Psoas muscle (tissue), 8 donors: Measurements from ENCODE around the gene LIG3. TPM values are rescaled to one million over a fixed set of nuclear protein-coding genes. Genes with fewer than 3 reads are reported as not detected.
"Not testable (repeated sequence)": the region's sequence is repeated elsewhere in the genome, so short reads cannot be mapped to it uniquely, and the experiment has no call there.

Source experiments
- ATAC-seq, 4 donors: fragments of 200-7000 bp; cut with Tn5 transposase; one replicate each; pipeline ENCODE4 v1.9.1; 2020; ENCODE audit warnings: moderate library complexity in 3 of 4, mild to moderate bottlenecking in 2 of 4
- DNase-seq, 2 donors: peaks; one replicate each; pipeline ENCODE4 v3.0.0-alpha.2; 2020
- H3K27ac ChIP-seq: fragments of 200-600 bp; one replicate; pipeline ENCODE4 v1.8.0; 2022
- H3K27me3 ChIP-seq, 3 donors: fragments of 200-600 bp in 1 of 3; one replicate each; pipeline versions ENCODE4 v1.6.1 to v1.8.0; 2013 to 2022; ENCODE audit warnings: low read length in 2 of 3, mild to moderate bottlenecking in 2 of 3, moderate library complexity in 1 of 3; ENCODE audit not compliant: insufficient read depth in 3 of 3
- H3K36me3 ChIP-seq, 2 donors: fragments of 200-600 bp in 1 of 2; one replicate each; pipeline versions ENCODE4 v1.6.1 to v1.8.0; 2013 to 2022; ENCODE audit warnings: low read depth in 1 of 2, mild to moderate bottlenecking in 1 of 2, moderate library complexity in 1 of 2; ENCODE audit not compliant: insufficient read depth in 1 of 2
- H3K4me1 ChIP-seq: fragments of 200-600 bp; one replicate; pipeline ENCODE4 v1.8.0; 2022
- H3K4me3 ChIP-seq: fragments of 200-600 bp; one replicate; pipeline ENCODE4 v1.8.0; 2022; ENCODE audit warnings: mild to moderate bottlenecking
- H3K9me3 ChIP-seq: fragments of 200-600 bp; one replicate; pipeline ENCODE4 v1.8.0; 2022
- CTCF ChIP-seq: fragments of 200-600 bp; IDR thresholded peaks from one replicate; pipeline ENCODE4 v1.8.0; 2022; ENCODE audit warnings: antibody characterized with exemption
- WGBS, 3 donors: extraction: QIAGEN DNeasy Blood & Tissue Kit; methylation state at CpG; one replicate each; pipeline versions ENCODE4 v1.1.6 to v1.1.7; 2013; 5-methylcytosine and 5-hydroxymethylcytosine counted together
- intact Hi-C, 2 donors: fragments of 100-400 bp; cut with DNase I; formaldehyde crosslinking; loops; one replicate each; pipeline versions ENCODE4 v1.11.0 to v1.14.2; 2022
- polyA plus RNA-seq, 3 donors: library from polyadenylated mRNA; stranded (reverse); fragments of 200-250 nt; gene quantifications; one replicate each; pipeline ENCODE4 v1.2.3, GENCODE V29; 2013
- total RNA-seq, 4 donors: library from RNA; stranded (reverse); fragmentation: NEBNext Ultra II Directional in 2 of 4; extraction: Animal tissue kit (Norgen Biotek cat#: 25700) in 2 of 4; gene quantifications; one replicate each; pipeline versions ENCODE4 v1.2.1 to v1.2.4, GENCODE V29; 2021 to 2023
- donor health status: healthy with polysubstance abuse.
- donor health status: DM: no; HTN: no; CAD: no; lungs with moderate emphysema.
- donor health status: Bipolar disorder and iron deficiency.
- donor health status: healthy.
- donor health status: DM: yes; HTN: yes; CAD: no.
- donor health status: DM: no; HTN: no; CAD: no.
- donor health status: DM: no; HTN: no; CAD: no.
- donor health status: DM: yes; HTN: yes; CAD: no.

Gene LIG3
- total and polyA plus RNA-seq, 7 donors, result 11.5 to 28.2 (median 23.5) TPM

- WGBS, 3 donors, result 32 to 40% (median 36%) methylated on average over 11 of the region's 11 CpGs
- DNase-seq, result no peak
- H3K27me3 ChIP-seq, result no peaks in the 10 kb centered on the region
- peak overlapping the region; percentile 32 for H3K27ac ChIP-seq
- peaks cover 18 to 99% of the 10 kb centered on the region in 2 donors for H3K36me3 ChIP-seq
- no peak overlapping the region for H3K4me3 ChIP-seq
- intact Hi-C loops, result loop anchor here (5.0 kb wide), 2 partner anchors 95 to 120 kb away; partner anchors contain the start of gene RAD51D (in 1 of the 2)
- H3K4me1 ChIP-seq, result peaks cover 5% of the 10 kb centered on the region
- peak in 3 of 4 donors; percentile 3 to 20 (median 18) for ATAC-seq
- TF ChIP-seq CTCF, result no peak
- H3K9me3 ChIP-seq, result no peaks in the 10 kb centered on the region
These were observed 17.1 kb downstream of the LIG3 start for GRCh38 chr17:34997355-34997862.

GRCh38 chr17:34998205-34998604 lies 17.9 kb downstream of the LIG3 start:
- peak; percentile 66 for TF ChIP-seq CTCF
- Histone ChIP-seq H3K36me3 (peaks cover 18 to 99% of the 10 kb centered on the region in 2 donors), H3K27ac (peak overlapping the region; percentile 39), H3K27me3 (no peaks in the 10 kb centered on the region), H3K9me3 (no peaks in the 10 kb centered on the region), H3K4me1 (peaks cover 5% of the 10 kb centered on the region), H3K4me3 (no peak overlapping the region)
- 58 to 63% (median 61%) methylated on average over 5 of the region's 5 CpGs for WGBS, 3 donors
- DNase-seq, result peak; percentile 68 to 79
- ATAC-seq, result peak; percentile 82 to 95 (median 88)
- intact Hi-C loops, result loop anchor here (5.0 kb wide), 2 partner anchors 94 to 119 kb away; partner anchors contain the start of gene RAD51D (in 1 of the 2)

- Histone ChIP-seq H3K36me3 (peaks cover 14 to 97% of the 10 kb centered on the region in 2 donors), H3K4me3 (no peak overlapping the region), H3K27ac (no peak overlapping the region), H3K27me3 (no peaks in the 10 kb centered on the region), H3K9me3 (no peaks in the 10 kb centered on the region), H3K4me1 (peaks cover 5% of the 10 kb centered on the region)
- ATAC-seq, result no peak
- 94 to 100% (median 95%) methylated on average over 2 of the region's 2 CpGs for WGBS, 3 donors
- TF ChIP-seq CTCF, result no peak
- no peak for DNase-seq
- intact Hi-C loops, result loop anchor here (1.0 to 5.0 kb wide), 3 partner anchors 89 to 118 kb away; partner anchors contain the start of gene RAD51D (in 1 of the 2)
These were observed 19.1 kb downstream of the LIG3 start for GRCh38 chr17:34999456-34999855.

GRCh38 chr17:35000965-35001364 lies 20.7 kb downstream of the LIG3 start:
- not testable (repeated sequence) for H3K9me3 ChIP-seq, H3K4me1 ChIP-seq, H3K4me3 ChIP-seq, H3K27me3 ChIP-seq, DNase-seq, H3K27ac ChIP-seq, ATAC-seq
- intact Hi-C loops, result loop anchor here in 1 of 2 donors (5.0 kb wide), 1 partner anchor 116 kb away; the partner anchor contains the start of gene RAD51D
- 92 to 95% (median 93%) methylated on average over 14 of the region's 14 CpGs for WGBS, 3 donors
- peaks cover 9 to 91% of the 10 kb centered on the region in 2 donors for H3K36me3 ChIP-seq

GRCh38 chr17:35001549-35001948 lies 21.2 kb downstream of the LIG3 start:
- no peak for DNase-seq
- H3K27ac ChIP-seq, result no peak overlapping the region
- H3K36me3 ChIP-seq, result peaks cover 9 to 91% of the 10 kb centered on the region in 2 donors
- ATAC-seq, result no peak
- H3K4me3 ChIP-seq, result no peak overlapping the region
- intact Hi-C loops, result loop anchor here in 1 of 2 donors (5.0 kb wide), 1 partner anchor 116 kb away; the partner anchor contains the start of gene RAD51D
- no peaks in the 10 kb centered on the region for H3K9me3 ChIP-seq
- peaks cover 5% of the 10 kb centered on the region for H3K4me1 ChIP-seq
- no peak for TF ChIP-seq CTCF
- H3K27me3 ChIP-seq, result no peaks in the 10 kb centered on the region
- 85 to 94% (median 86%) methylated on average over 2 of the region's 2 CpGs for WGBS, 3 donors
